HT-29 (cell line): Measurements from ENCODE around the gene CETN3. TPM values are rescaled to one million over a fixed set of nuclear protein-coding genes. Genes with fewer than 3 reads are reported as not detected.

Source experiments
- total RNA-seq: library from RNA; depleted of rRNA; stranded (reverse); fragments of >200 nt; shearing (Covaris generic); gene quantifications from 2 replicates; pipeline ENCODE4 v1.2.3, GENCODE V29; 2014; rRNA removed

CETN3 gene
- total RNA-seq, 1 experiment from 2014 or later = 6.9 TPM

Other genes with a start within 250 kb of the CETN3 start
- 4.0 and 5.2 TPM in 2 replicates for gene MBLAC2, start 65.0 kb upstream of the CETN3 start, total RNA-seq
- gene POLR3G, start 65.1 kb upstream of the CETN3 start, total RNA-seq = 3.7 and 4.0 TPM in 2 replicates
- gene LYSMD3, start 119.8 kb upstream of the CETN3 start, total RNA-seq = 1.8 and 2.8 TPM in 2 replicates
- 0.18 and 0.42 TPM in 2 replicates for gene ADGRV1, start 149.0 kb upstream of the CETN3 start, total RNA-seq